HepG2 (cell line): ENCODE measurements around the gene CLEC2D. TPM values are rescaled to one million over a fixed set of nuclear protein-coding genes. Genes with fewer than 3 reads are reported as not detected.

Source experiments
- CEBPZ ChIP-seq: IDR thresholded peaks from 2 replicates; pipeline ENCODE4 v1.6.1; 2012; ENCODE audit warnings: low read length, improper control_type of control experiment
- HOXD1 ChIP-seq: sonication (generic); formaldehyde crosslinking; IDR thresholded peaks from 2 replicates; pipeline ENCODE4 v1.5.0; 2020; ENCODE audit warnings: missing genetic modification reagents
- MAFK ChIP-seq, 2 experiments: IDR thresholded peaks in 1 of 2; conservative IDR thresholded peaks in 1 of 2; 2 replicates each; pipeline ENCODE4 v1.6.1; 2011; ENCODE audit warnings: improper control_type of control experiment in 2 of 2, low read length in 2 of 2
- MED8 ChIP-seq: sonication (generic); formaldehyde crosslinking; IDR thresholded peaks from 2 replicates; pipeline ENCODE4 v1.8.1; 2023; ENCODE audit warnings: mild to moderate bottlenecking, missing genetic modification reagents; ENCODE audit not compliant: insufficient replicate concordance
- NONO ChIP-seq, 2 experiments: fragments of 450-650 bp in 1 of 2; sonication (generic) in 1 of 2; formaldehyde crosslinking in 1 of 2; IDR thresholded peaks in 1 of 2; conservative IDR thresholded peaks in 1 of 2; 2 replicates each; pipeline versions ENCODE4 v1.6.1 to v1.8.0; 2017 to 2022; ENCODE audit warnings: mild to moderate bottlenecking in 1 of 2, missing genetic modification reagents in 1 of 2, moderate library complexity in 1 of 2
- POLR2A ChIP-seq, 2 experiments: IDR thresholded peaks; 2 replicates each; pipeline ENCODE4 v1.6.1; 2011; ENCODE audit warnings: low read depth in 2 of 2, low read length in 2 of 2, mild to moderate bottlenecking in 1 of 2, moderate library complexity in 1 of 2; ENCODE audit not compliant: insufficient read depth in 1 of 2
- POLR2AphosphoS5 ChIP-seq: IDR thresholded peaks from 2 replicates; pipeline ENCODE4 v1.6.1; 2012; ENCODE audit warnings: low read depth, low read length
- RBM39 ChIP-seq: fragments of 200-400 bp; formaldehyde crosslinking; IDR thresholded peaks from one replicate; pipeline ENCODE4 v1.6.1; 2018; ENCODE audit warnings: antibody characterized with exemption, mild to moderate bottlenecking, low read depth, low read length; ENCODE audit not compliant: poor library complexity, severe bottlenecking
- TBL1XR1 ChIP-seq: fragments of 150-350 bp; IDR thresholded peaks from 2 replicates; pipeline ENCODE4 v1.6.1; 2014; ENCODE audit warnings: borderline replicate concordance, low read length; ENCODE audit not compliant: partially characterized antibody
- WIZ ChIP-seq: sonication (generic); formaldehyde crosslinking; IDR thresholded peaks from 2 replicates; pipeline ENCODE4 v1.5.1; 2020; ENCODE audit warnings: mild to moderate bottlenecking, missing genetic modification reagents
- ZNF205 ChIP-seq: IDR thresholded peaks from 2 replicates; pipeline ENCODE4 v1.6.1; 2018; ENCODE audit warnings: missing biosample characterization, missing genetic modification reagents
- polyA plus RNA-seq, 8 experiments: library from polyadenylated mRNA; depleted of rRNA in 3 of 8; stranded (reverse) in 7 of 8; unstranded in 1 of 8; fragments of >200 nt; fragmentation: Illumina TruSeq in 4 of 8; extraction: Trizol in 4 of 8; gene quantifications; 2 replicates each; pipeline versions ENCODE4 v1.2.1 to v1.2.3, GENCODE V29; 2011 to 2016; ENCODE audit warnings: low read depth in 4 of 8, missing spikeins in 1 of 8, mixed read lengths in 1 of 8; ENCODE audit not compliant: insufficient read depth in 1 of 8
- total RNA-seq, 5 experiments: library from RNA; depleted of rRNA; stranded (reverse); fragments of >200 nt; fragmentation: Illumina TruSeq; extraction: Trizol; gene quantifications; 2 replicates each; pipeline ENCODE4 v1.2.3, GENCODE V29; 2016; ENCODE audit warnings: low read depth in 1 of 5
- TF ChIP-seq, protein P1 (sequence below): IDR thresholded peaks from 2 replicates; pipeline ENCODE4 v1.6.1; 2018; ENCODE audit warnings: missing genetic modification reagents
- TF ChIP-seq, protein P2 (sequence below), 2 experiments: sonication (generic) in 1 of 2; formaldehyde crosslinking in 1 of 2; IDR thresholded peaks; 2 replicates each; pipeline versions ENCODE4 v1.4.0 to v1.6.1; 2018 to 2020; ENCODE audit warnings: missing genetic modification reagents in 2 of 2, borderline replicate concordance in 1 of 2, low read depth in 1 of 2, mild to moderate bottlenecking in 1 of 2, missing biosample characterization in 1 of 2
- TF ChIP-seq, protein P3 (sequence below): IDR thresholded peaks from 2 replicates; pipeline ENCODE4 v1.6.1; 2016; ENCODE audit warnings: low read depth, control low read depth
- TF ChIP-seq, protein P4 (sequence below): sonication (generic); formaldehyde crosslinking; IDR thresholded peaks from 2 replicates; pipeline ENCODE4 v1.4.0; 2020; ENCODE audit warnings: low read depth, mild to moderate bottlenecking, missing genetic modification reagents
- TF ChIP-seq, protein P5 (sequence below): IDR thresholded peaks from 2 replicates; pipeline ENCODE4 v1.6.1; 2016; ENCODE audit warnings: control low read depth

Gene CLEC2D
- total and polyA plus RNA-seq, 2 of the 13 experiments (the other 11 are each of a cell fraction or from before 2014, with no cell fraction given) = 2.5 to 8.6 TPM

GRCh38 chr12:9647825-9648700 is 21.4 kb upstream of the CLEC2D start (continued):
- TF ChIP-seq CEBPZ (no peak), ZNF205 (CRISPR knock-in tag) (no peak), MAFK (conservative IDR thresholded peaks at IDR 0.05 in 1 of 2, IDR thresholded peaks at IDR 0.05 in 1 of 2; ENCODE audit: low read length in 2 of 2) (no peak), NONO (IDR thresholded peaks at IDR 0.05) (no peak), NONO (CRISPR knock-in tag; conservative IDR thresholded peaks at IDR 0.05) (peak; percentile 82), WIZ (CRISPR knock-in tag) (no peak), HOXD1 (CRISPR knock-in tag) (no peak), POLR2A (IDR thresholded peaks at IDR 0.05; ENCODE audit: insufficient read depth in 1 of 2, low read depth in 2 of 2, low read length in 2 of 2) (peak; percentile 27 to 65), RBM39 (peak; percentile 41), TBL1XR1 (no peak), MED8 (CRISPR knock-in tag) (peak; percentile 81), POLR2AphosphoS5 (peak; percentile 69)
- TF ChIP-seq, protein P1, sequence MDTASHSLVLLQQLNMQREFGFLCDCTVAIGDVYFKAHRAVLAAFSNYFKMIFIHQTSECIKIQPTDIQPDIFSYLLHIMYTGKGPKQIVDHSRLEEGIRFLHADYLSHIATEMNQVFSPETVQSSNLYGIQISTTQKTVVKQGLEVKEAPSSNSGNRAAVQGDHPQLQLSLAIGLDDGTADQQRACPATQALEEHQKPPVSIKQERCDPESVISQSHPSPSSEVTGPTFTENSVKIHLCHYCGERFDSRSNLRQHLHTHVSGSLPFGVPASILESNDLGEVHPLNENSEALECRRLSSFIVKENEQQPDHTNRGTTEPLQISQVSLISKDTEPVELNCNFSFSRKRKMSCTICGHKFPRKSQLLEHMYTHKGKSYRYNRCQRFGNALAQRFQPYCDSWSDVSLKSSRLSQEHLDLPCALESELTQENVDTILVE = peak; percentile 22; the same call in 1 of the 2 replicates
- TF ChIP-seq, protein P2, sequence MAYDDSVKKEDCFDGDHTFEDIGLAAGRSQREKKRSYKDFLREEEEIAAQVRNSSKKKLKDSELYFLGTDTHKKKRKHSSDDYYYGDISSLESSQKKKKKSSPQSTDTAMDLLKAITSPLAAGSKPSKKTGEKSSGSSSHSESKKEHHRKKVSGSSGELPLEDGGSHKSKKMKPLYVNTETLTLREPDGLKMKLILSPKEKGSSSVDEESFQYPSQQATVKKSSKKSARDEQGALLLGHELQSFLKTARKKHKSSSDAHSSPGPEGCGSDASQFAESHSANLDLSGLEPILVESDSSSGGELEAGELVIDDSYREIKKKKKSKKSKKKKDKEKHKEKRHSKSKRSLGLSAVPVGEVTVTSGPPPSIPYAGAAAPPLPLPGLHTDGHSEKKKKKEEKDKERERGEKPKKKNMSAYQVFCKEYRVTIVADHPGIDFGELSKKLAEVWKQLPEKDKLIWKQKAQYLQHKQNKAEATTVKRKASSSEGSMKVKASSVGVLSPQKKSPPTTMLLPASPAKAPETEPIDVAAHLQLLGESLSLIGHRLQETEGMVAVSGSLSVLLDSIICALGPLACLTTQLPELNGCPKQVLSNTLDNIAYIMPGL (CRISPR knock-in tag; IDR thresholded peaks at IDR 0.05; ENCODE audit: borderline replicate concordance in 1 of 2, low read depth in 1 of 2) = peak; percentile 59 to 76; a peak in 3 of 4 replicates
- TF ChIP-seq, protein P3, sequence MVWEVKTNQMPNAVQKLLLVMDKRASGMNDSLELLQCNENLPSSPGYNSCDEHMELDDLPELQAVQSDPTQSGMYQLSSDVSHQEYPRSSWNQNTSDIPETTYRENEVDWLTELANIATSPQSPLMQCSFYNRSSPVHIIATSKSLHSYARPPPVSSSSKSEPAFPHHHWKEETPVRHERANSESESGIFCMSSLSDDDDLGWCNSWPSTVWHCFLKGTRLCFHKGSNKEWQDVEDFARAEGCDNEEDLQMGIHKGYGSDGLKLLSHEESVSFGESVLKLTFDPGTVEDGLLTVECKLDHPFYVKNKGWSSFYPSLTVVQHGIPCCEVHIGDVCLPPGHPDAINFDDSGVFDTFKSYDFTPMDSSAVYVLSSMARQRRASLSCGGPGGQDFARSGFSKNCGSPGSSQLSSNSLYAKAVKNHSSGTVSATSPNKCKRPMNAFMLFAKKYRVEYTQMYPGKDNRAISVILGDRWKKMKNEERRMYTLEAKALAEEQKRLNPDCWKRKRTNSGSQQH (CRISPR knock-in tag) = no peak; the same call in 1 of the 2 replicates
- TF ChIP-seq, protein P4, sequence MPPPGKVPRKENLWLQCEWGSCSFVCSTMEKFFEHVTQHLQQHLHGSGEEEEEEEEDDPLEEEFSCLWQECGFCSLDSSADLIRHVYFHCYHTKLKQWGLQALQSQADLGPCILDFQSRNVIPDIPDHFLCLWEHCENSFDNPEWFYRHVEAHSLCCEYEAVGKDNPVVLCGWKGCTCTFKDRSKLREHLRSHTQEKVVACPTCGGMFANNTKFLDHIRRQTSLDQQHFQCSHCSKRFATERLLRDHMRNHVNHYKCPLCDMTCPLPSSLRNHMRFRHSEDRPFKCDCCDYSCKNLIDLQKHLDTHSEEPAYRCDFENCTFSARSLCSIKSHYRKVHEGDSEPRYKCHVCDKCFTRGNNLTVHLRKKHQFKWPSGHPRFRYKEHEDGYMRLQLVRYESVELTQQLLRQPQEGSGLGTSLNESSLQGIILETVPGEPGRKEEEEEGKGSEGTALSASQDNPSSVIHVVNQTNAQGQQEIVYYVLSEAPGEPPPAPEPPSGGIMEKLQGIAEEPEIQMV (CRISPR knock-in tag) = no peak; the same call in 1 of the 2 replicates
- TF ChIP-seq, protein P5, sequence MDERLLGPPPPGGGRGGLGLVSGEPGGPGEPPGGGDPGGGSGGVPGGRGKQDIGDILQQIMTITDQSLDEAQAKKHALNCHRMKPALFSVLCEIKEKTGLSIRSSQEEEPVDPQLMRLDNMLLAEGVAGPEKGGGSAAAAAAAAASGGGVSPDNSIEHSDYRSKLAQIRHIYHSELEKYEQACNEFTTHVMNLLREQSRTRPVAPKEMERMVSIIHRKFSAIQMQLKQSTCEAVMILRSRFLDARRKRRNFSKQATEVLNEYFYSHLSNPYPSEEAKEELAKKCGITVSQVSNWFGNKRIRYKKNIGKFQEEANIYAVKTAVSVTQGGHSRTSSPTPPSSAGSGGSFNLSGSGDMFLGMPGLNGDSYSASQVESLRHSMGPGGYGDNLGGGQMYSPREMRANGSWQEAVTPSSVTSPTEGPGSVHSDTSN (CRISPR knock-in tag) = no peak
